Endothelial cell of umbilical vein (primary cell): Measurements from ENCODE around the gene PTBP3.

Experiments used
- EZH2 ChIP-seq: IDR thresholded peaks from 2 replicates; pipeline ENCODE4 v1.6.1; 2012; ENCODE audit warnings: borderline replicate concordance, low read depth, mild to moderate bottlenecking, moderate library complexity, low read length, inconsistent platforms; ENCODE audit not compliant: severe bottlenecking
- FOS ChIP-seq: IDR thresholded peaks from 2 replicates; pipeline ENCODE4 v1.6.1; 2011; ENCODE audit warnings: mild to moderate bottlenecking, low read length, moderate library complexity, borderline replicate concordance; ENCODE audit not compliant: insufficient read depth
- GATA2 ChIP-seq: IDR thresholded peaks from 2 replicates; pipeline ENCODE4 v1.7.0; 2011; ENCODE audit warnings: low read depth, mild to moderate bottlenecking, moderate library complexity, mixed read lengths, low read length; ENCODE audit not compliant: insufficient read length, insufficient read depth
- JUN ChIP-seq: IDR thresholded peaks from 2 replicates; pipeline ENCODE4 v1.6.1; 2011; ENCODE audit warnings: borderline replicate concordance, low read depth; ENCODE audit not compliant: insufficient read length, insufficient read depth
- MYC ChIP-seq: IDR thresholded peaks from one replicate; pipeline ENCODE4 v1.6.1; 2011; ENCODE audit warnings: mild to moderate bottlenecking, low read depth, low read length
- POLR2A ChIP-seq: IDR thresholded peaks from 2 replicates; pipeline ENCODE4 v1.6.1; 2012; ENCODE audit warnings: low read depth, mild to moderate bottlenecking, control low read depth, low read length
- POLR2AphosphoS5 ChIP-seq: IDR thresholded peaks from 2 replicates; pipeline ENCODE4 v1.6.1; 2012; ENCODE audit warnings: low read depth, mild to moderate bottlenecking, control low read depth, low read length, moderate library complexity; ENCODE audit not compliant: insufficient read depth
- TF ChIP-seq, protein P1 (sequence below), 2 donors: IDR thresholded peaks; 1 replicate in 1 of 2; 2 replicates in 1 of 2; pipeline ENCODE4 v1.5.1; 2011; ENCODE audit warnings: low read length in 2 of 2, mild to moderate bottlenecking in 2 of 2, moderate library complexity in 2 of 2, control low read depth in 1 of 2, inconsistent platforms in 1 of 2, low read depth in 1 of 2; ENCODE audit not compliant: insufficient read depth in 1 of 2; ENCODE audit errors: extremely low read depth in 1 of 2
- TF ChIP-seq, protein P2 (sequence below): IDR thresholded peaks from 2 replicates; pipeline ENCODE4 v1.6.1; 2011; ENCODE audit not compliant: insufficient read depth, insufficient read length

DNA sequence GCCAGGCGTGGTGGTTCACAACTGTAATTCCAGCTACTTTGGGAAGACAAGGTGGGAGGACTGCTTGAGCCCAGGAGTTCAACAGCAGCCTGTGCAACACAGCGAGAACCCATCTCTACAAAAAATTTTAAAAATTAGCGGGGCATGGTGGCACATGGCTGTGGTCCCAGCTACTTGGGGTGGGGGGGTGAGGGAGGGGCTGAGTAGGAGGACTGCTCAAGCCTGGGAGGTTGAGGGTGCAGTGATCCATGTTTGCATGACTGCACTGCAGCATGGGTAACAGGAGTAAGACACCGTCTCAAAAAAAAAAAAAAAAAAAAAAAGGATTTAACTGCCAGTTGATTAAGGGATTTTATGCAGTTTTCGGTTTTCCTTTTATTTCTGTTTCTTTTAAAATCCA, 65.0 kb downstream of the PTBP3 start:
- TF ChIP-seq, protein P1, sequence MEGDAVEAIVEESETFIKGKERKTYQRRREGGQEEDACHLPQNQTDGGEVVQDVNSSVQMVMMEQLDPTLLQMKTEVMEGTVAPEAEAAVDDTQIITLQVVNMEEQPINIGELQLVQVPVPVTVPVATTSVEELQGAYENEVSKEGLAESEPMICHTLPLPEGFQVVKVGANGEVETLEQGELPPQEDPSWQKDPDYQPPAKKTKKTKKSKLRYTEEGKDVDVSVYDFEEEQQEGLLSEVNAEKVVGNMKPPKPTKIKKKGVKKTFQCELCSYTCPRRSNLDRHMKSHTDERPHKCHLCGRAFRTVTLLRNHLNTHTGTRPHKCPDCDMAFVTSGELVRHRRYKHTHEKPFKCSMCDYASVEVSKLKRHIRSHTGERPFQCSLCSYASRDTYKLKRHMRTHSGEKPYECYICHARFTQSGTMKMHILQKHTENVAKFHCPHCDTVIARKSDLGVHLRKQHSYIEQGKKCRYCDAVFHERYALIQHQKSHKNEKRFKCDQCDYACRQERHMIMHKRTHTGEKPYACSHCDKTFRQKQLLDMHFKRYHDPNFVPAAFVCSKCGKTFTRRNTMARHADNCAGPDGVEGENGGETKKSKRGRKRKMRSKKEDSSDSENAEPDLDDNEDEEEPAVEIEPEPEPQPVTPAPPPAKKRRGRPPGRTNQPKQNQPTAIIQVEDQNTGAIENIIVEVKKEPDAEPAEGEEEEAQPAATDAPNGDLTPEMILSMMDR (IDR thresholded peaks at IDR 0.05; ENCODE audit: extremely low read depth in 1 of 2, insufficient read depth in 1 of 2, low read depth in 1 of 2, low read length in 2 of 2), result no peak
- TF ChIP-seq POLR2AphosphoS5 (no peak), POLR2A (no peak), FOS (no peak), EZH2 (no peak), MYC (no peak), JUN (no peak), GATA2 (no peak)
- TF ChIP-seq, protein P2, sequence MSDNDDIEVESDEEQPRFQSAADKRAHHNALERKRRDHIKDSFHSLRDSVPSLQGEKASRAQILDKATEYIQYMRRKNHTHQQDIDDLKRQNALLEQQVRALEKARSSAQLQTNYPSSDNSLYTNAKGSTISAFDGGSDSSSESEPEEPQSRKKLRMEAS, result no peak
